ENCODE measurements around the gene SELENOM.

- TF ChIP-seq, protein P1, sequence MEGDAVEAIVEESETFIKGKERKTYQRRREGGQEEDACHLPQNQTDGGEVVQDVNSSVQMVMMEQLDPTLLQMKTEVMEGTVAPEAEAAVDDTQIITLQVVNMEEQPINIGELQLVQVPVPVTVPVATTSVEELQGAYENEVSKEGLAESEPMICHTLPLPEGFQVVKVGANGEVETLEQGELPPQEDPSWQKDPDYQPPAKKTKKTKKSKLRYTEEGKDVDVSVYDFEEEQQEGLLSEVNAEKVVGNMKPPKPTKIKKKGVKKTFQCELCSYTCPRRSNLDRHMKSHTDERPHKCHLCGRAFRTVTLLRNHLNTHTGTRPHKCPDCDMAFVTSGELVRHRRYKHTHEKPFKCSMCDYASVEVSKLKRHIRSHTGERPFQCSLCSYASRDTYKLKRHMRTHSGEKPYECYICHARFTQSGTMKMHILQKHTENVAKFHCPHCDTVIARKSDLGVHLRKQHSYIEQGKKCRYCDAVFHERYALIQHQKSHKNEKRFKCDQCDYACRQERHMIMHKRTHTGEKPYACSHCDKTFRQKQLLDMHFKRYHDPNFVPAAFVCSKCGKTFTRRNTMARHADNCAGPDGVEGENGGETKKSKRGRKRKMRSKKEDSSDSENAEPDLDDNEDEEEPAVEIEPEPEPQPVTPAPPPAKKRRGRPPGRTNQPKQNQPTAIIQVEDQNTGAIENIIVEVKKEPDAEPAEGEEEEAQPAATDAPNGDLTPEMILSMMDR (IDR thresholded peaks at IDR 0.05): peak; percentile 15
- no peak for TF ChIP-seq EZH2 (IDR thresholded peaks at IDR 0.05; ENCODE audit: borderline replicate concordance, insufficient read depth, low read depth, low read length, poor library complexity, severe bottlenecking)
These were observed 43.2 kb upstream of the SELENOM start for GRCh38 chr22:31150615-31151014.
